Lung (tissue), 12 donors: ENCODE data around the gene RAB34. TPM values are rescaled to one million over a fixed set of nuclear protein-coding genes. Genes with fewer than 3 reads are reported as not detected.

Source experiments
- ATAC-seq: fragments of 200-7000 bp; cut with Tn5 transposase; one replicate; pipeline ENCODE4 v1.9.1; 2020; ENCODE audit warnings: moderate number of reproducible peaks; ENCODE audit not compliant: insufficient read depth, low FRiP score
- DNase-seq, 3 donors: peaks; one replicate each; pipeline ENCODE4 v3.0.0-alpha.2; 2013 to 2017
- H3K27ac ChIP-seq, 2 donors: one replicate each; pipeline ENCODE4 v1.5.1; 2013; ENCODE audit warnings: mild to moderate bottlenecking in 2 of 2, moderate library complexity in 2 of 2, control low read depth in 1 of 2, inconsistent platforms in 1 of 2, low read depth in 1 of 2, low read length in 1 of 2
- H3K27me3 ChIP-seq, 3 donors: one replicate each; pipeline ENCODE4 v1.5.1; 2013; ENCODE audit warnings: low read length in 2 of 3; ENCODE audit not compliant: control insufficient read depth in 3 of 3, insufficient read depth in 3 of 3
- H3K36me3 ChIP-seq, 4 donors: one replicate each; pipeline ENCODE4 v1.5.1; 2013; ENCODE audit warnings: low read length in 4 of 4, mild to moderate bottlenecking in 1 of 4, moderate library complexity in 1 of 4; ENCODE audit not compliant: control insufficient read depth in 4 of 4, insufficient read depth in 4 of 4
- H3K4me1 ChIP-seq, 5 donors: one replicate each; pipeline ENCODE4 v1.5.1; 2013; ENCODE audit warnings: low read length in 5 of 5, mild to moderate bottlenecking in 2 of 5, moderate library complexity in 1 of 5; ENCODE audit not compliant: control insufficient read depth in 5 of 5, insufficient read depth in 5 of 5
- H3K4me3 ChIP-seq: one replicate; pipeline ENCODE4 v1.5.1; 2013; ENCODE audit warnings: mild to moderate bottlenecking, control low read depth, moderate library complexity
- H3K9ac ChIP-seq, 2 donors: one replicate each; pipeline ENCODE4 v1.5.1; 2013; ENCODE audit warnings: low read length in 2 of 2, control low read depth in 1 of 2; ENCODE audit not compliant: insufficient read depth in 1 of 2
- H3K9me3 ChIP-seq, 4 donors: one replicate each; pipeline ENCODE4 v1.5.1; 2013; ENCODE audit warnings: low read length in 3 of 4, mild to moderate bottlenecking in 1 of 4, moderate library complexity in 1 of 4; ENCODE audit not compliant: control insufficient read depth in 4 of 4, insufficient read depth in 3 of 4
- WGBS, 2 donors: extraction: QIAGEN DNeasy Blood & Tissue Kit; methylation state at CpG; one replicate each; pipeline ENCODE4 v1.1.7; 2013; 5-methylcytosine and 5-hydroxymethylcytosine counted together
- polyA plus RNA-seq, 2 donors: library from polyadenylated mRNA; stranded (reverse); fragments of 200-250 nt; gene quantifications; one replicate each; pipeline ENCODE4 v1.2.1, GENCODE V29; 2013
- total RNA-seq, 2 donors: library from RNA; depleted of rRNA in 1 of 2; stranded (reverse); fragments of >200 nt in 1 of 2; gene quantifications; one replicate each; pipeline ENCODE4 v1.2.1, GENCODE V29; 2014 to 2021
- TF ChIP-seq, protein P1 (sequence below): IDR thresholded peaks from 2 replicates; pipeline ENCODE4 v1.5.1; 2012; ENCODE audit warnings: mild to moderate bottlenecking; ENCODE audit errors: control extremely low read depth, extremely low read depth
- donor health status: control.
- donor health status: control.
- donor health status: Bipolar disorder and iron deficiency.
- donor health status: healthy.
- donor health status: DM: yes; HTN: yes; CAD: no.

The RAB34 gene
- total and polyA plus RNA-seq, 4 donors = 77.8 to 103 (median 97.2) TPM

DNA sequence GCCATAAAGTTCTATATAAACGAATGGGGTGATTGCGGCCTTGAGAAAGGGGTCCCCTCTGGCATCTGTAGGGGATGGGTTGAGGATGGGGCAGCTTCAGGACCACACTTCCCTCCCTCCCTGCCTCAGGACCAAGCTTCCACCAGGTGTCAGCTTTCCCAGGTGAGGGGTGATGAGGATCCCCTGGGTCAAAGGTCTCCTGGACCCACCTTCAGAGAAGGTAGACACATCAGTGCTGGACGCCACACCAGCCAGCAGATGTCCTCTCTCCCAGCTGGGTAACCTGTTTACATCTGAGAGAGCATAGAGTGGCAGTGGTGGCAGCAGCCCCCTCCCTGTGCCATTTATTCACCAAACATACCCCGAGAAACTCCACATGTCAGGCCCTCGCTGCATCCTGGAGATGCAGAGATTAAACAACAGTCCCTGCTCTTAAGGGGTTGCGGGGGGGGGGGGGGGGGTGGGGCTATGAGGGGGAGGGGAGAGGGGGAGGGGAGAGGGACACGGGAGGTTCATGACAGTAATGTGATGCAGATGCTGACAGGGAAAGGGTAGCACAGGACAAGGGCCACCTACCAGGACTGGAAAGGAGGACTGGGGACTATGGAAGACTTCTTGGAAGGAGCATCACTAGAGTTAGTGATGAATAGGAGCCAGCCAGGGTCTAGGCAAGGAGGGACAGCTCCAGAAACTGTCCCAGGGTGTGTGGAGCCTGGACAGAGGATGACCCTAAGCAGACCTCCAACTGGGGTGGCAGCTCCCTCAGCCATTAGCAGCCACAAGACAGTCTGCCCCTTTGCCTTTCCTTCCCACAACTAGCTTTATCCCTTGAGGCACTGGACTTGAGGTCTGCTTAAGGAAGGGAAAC, 11.0 kb downstream of the RAB34 start:
- Histone ChIP-seq H3K4me1 (peaks cover 0 to 8% (median 0%) of the 10 kb centered on the region in 5 donors), H3K4me3 (no peak overlapping the region), H3K9me3 (no peaks in the 10 kb centered on the region), H3K27me3 (no peaks in the 10 kb centered on the region), H3K36me3 (peaks cover 6 to 31% (median 10%) of the 10 kb centered on the region in 4 donors), H3K9ac (no peak overlapping the region), H3K27ac (no peak overlapping the region)
- 69 to 79% methylated on average over 6 to 7 of the region's 7 CpGs for WGBS, 2 donors
- TF ChIP-seq, protein P1, sequence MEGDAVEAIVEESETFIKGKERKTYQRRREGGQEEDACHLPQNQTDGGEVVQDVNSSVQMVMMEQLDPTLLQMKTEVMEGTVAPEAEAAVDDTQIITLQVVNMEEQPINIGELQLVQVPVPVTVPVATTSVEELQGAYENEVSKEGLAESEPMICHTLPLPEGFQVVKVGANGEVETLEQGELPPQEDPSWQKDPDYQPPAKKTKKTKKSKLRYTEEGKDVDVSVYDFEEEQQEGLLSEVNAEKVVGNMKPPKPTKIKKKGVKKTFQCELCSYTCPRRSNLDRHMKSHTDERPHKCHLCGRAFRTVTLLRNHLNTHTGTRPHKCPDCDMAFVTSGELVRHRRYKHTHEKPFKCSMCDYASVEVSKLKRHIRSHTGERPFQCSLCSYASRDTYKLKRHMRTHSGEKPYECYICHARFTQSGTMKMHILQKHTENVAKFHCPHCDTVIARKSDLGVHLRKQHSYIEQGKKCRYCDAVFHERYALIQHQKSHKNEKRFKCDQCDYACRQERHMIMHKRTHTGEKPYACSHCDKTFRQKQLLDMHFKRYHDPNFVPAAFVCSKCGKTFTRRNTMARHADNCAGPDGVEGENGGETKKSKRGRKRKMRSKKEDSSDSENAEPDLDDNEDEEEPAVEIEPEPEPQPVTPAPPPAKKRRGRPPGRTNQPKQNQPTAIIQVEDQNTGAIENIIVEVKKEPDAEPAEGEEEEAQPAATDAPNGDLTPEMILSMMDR = no peak
- no peak for DNase-seq
- no peak for ATAC-seq

DNA sequence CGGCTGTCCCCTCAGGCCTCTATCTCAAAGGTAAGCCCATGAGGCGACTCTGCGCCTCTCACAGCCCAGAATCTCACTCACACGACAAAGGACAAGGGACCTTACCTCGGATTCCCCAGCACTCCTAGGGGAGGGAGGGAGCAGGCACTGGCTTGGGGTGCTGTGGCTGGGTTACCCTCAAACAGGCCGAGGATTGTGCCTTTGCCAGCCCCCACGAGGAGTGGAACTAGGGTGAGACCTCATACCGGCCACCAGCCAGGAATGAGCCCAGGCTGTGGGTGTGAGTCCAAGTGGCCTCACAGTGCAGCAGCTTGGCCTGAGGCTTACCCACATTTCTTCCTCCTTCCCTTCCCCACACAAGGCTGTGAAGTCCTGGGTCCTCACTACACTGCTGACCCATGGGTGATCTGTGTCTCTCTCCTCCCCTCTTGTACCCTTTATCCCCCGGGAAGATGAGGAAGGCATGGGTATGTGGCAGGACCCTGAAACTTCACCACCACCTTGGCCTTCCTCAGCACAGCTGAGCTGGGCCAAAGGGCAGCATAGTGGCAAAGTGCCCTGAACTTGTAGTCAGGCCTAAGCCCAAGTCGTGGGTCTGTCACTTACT, 11.8 kb downstream of the RAB34 start:
- Histone ChIP-seq H3K9me3 (no peaks in the 10 kb centered on the region), H3K4me3 (no peak overlapping the region), H3K27ac (no peak overlapping the region), H3K36me3 (peaks cover 9 to 40% (median 17%) of the 10 kb centered on the region in 4 donors), H3K27me3 (no peaks in the 10 kb centered on the region), H3K4me1 (peaks cover 0 to 5% (median 0%) of the 10 kb centered on the region in 5 donors), H3K9ac (no peak overlapping the region)
- no peak for ATAC-seq
- 88 to 89% methylated on average over 10 of the region's 10 CpGs for WGBS, 2 donors
- no peak for DNase-seq
- TF ChIP-seq, protein P1 = no peak

DNA sequence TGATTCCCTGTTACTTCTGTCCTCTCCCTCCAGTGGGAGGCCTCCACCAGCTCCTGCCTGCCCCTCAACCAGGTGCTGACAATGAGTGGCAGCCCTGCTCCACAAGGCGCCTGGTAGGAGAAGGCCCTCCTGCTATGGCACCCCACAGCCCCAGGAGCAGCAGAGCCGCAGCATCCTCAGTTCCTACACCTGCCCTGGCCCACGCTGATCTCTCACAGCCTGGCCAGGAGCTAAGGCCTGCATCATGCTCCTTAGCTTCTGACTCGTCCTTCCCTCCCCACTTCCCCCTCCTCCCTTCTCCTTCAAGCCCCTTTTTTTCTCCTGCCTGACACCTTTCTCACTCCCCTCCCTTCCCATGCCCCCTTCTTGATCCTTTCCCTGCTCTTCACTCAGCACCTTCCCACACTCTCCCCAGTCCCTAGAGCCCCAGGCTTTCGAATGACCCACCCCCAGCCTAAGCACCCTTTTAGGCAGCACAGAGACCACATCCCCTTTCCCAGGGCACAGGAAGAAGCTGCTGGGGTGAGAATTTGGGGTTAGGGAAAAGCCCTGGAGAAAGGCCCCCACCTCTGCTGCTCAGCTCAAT, 12.5 kb downstream of the RAB34 start:
- 84% methylated on average over 5 of the region's 5 CpGs for WGBS, 2 donors
- no peaks in the 10 kb centered on the region for H3K9me3 ChIP-seq
- no peak overlapping the region for H3K27ac ChIP-seq
- ATAC-seq = no peak
- no peak overlapping the region for H3K4me3 ChIP-seq
- no peak for DNase-seq
- H3K36me3 ChIP-seq = peaks cover 14 to 47% (median 23%) of the 10 kb centered on the region in 4 donors
- TF ChIP-seq, protein P1 = no peak
- no peaks in the 10 kb centered on the region for H3K27me3 ChIP-seq
- H3K9ac ChIP-seq = no peak overlapping the region
- no peaks in the 10 kb centered on the region for H3K4me1 ChIP-seq
